HepG2 (cell line): Measurements from ENCODE around the gene CAMTA1. TPM values are rescaled to one million over a fixed set of nuclear protein-coding genes. Genes with fewer than 3 reads are reported as not detected.

Source experiments
- ATAC-seq: fragments of 200-7000 bp; cut with Tn5 transposase; 3 replicates; pipeline ENCODE4 v1.9.1; 2020; ENCODE audit warnings: mild to moderate bottlenecking, moderate library complexity
- BruUV-seq: library from RNA; stranded (reverse); fragments of 400-500 nt; replicated peaks from 2 replicates; lab custom pipeline; 2021; lab: Mats Ljungman, UMichigan
- CTCF ChIA-PET: fragments of 300-600 bp; formaldehyde crosslinking; extraction: SDS; loops from one replicate; lab custom pipeline; 2021; ENCODE audit warnings: low total read pairs, inconsistent platforms, low intra/inter-chr PET ratio; lab: Yijun Ruan, JAX
- POLR2A ChIA-PET: fragments of 350-600 bp; sonication (Branson Sonifier 250); formaldehyde crosslinking; loops from one replicate; lab custom pipeline; 2020; ENCODE audit warnings: antibody characterized with exemption, inconsistent platforms; lab: Yijun Ruan, JAX
- DNase-seq: peaks from one replicate; pipeline ENCODE4 v3.0.0-alpha.2; 2015; ENCODE audit warnings: low spot score
- FAIRE-seq: peaks from 3 replicates; lab custom pipeline; 2011; peaks lifted over from hg19 to GRCh38; lab: Jason Lieb, UNC
- H2AFZ ChIP-seq: one replicate; pipeline ENCODE4 v1.6.1; 2011; ENCODE audit warnings: low read length, inconsistent platforms
- H3K27ac ChIP-seq: fragments of 300-600 bp; 3 replicates; pipeline ENCODE4 v1.8.0; 2011; ENCODE audit warnings: mixed run types, mild to moderate bottlenecking, mixed read lengths, low read length, inconsistent platforms; ENCODE audit not compliant: insufficient read depth; ENCODE audit errors: extremely low read length
- H3K27me3 ChIP-seq, 2 experiments: fragments of 200-600 bp in 1 of 2; 2 replicates in 1 of 2; 3 replicates in 1 of 2; pipeline versions ENCODE4 v1.6.0 to v1.8.0; 2011; ENCODE audit warnings: low read length in 2 of 2, mild to moderate bottlenecking in 2 of 2, moderate library complexity in 2 of 2, inconsistent platforms in 1 of 2; ENCODE audit not compliant: insufficient read depth in 2 of 2, control insufficient read depth in 1 of 2
- H3K36me3 ChIP-seq, 2 experiments: fragments of 200-600 bp in 1 of 2; replicated peaks in 1 of 2; 2 replicates in 1 of 2; 3 replicates in 1 of 2; pipeline versions ENCODE4 v1.5.1 to v1.8.0; 2011; ENCODE audit warnings: low read length in 2 of 2, inconsistent platforms in 1 of 2; ENCODE audit not compliant: insufficient read depth in 2 of 2, control insufficient read depth in 1 of 2
- H3K4me1 ChIP-seq: 2 replicates; pipeline ENCODE4 v1.5.1; 2012; ENCODE audit warnings: low read length, inconsistent platforms; ENCODE audit not compliant: insufficient read depth
- H3K4me2 ChIP-seq: 2 replicates; pipeline ENCODE4 v1.6.0; 2011; ENCODE audit warnings: low read depth, low read length, inconsistent platforms
- H3K4me3 ChIP-seq, 3 experiments: fragments of 200-600 bp in 1 of 3; sonication (generic), shearing (Covaris generic) in 1 of 3; replicated peaks in 1 of 3; 2 replicates each; pipeline ENCODE4 v1.5.1; 2011 to 2016; ENCODE audit warnings: low read length in 3 of 3, inconsistent platforms in 2 of 3, low read depth in 2 of 3, mild to moderate bottlenecking in 2 of 3, control low read depth in 1 of 3, mixed read lengths in 1 of 3; ENCODE audit not compliant: insufficient read depth in 1 of 3
- H3K79me2 ChIP-seq: one replicate; pipeline ENCODE4 v1.6.1; 2011; ENCODE audit warnings: low read length, inconsistent platforms; ENCODE audit not compliant: insufficient read depth
- H3K9ac ChIP-seq: 2 replicates; pipeline ENCODE4 v1.6.0; 2011; ENCODE audit warnings: mild to moderate bottlenecking, low read depth, low read length, inconsistent platforms; ENCODE audit not compliant: insufficient read depth
- H3K9me3 ChIP-seq: 2 replicates; pipeline ENCODE4 v1.5.1; 2012; ENCODE audit warnings: mild to moderate bottlenecking, low read length
- H4K20me1 ChIP-seq: 2 replicates; pipeline ENCODE4 v1.6.0; 2011; ENCODE audit warnings: inconsistent platforms, mild to moderate bottlenecking, low read length, moderate library complexity; ENCODE audit not compliant: insufficient read depth
- CBX1 ChIP-seq: IDR thresholded peaks from one replicate; pipeline ENCODE4 v1.6.1; 2016; ENCODE audit warnings: antibody characterized with exemption, low read depth
- ELF3 ChIP-seq: IDR thresholded peaks from 2 replicates; pipeline ENCODE4 v1.6.1; 2016; ENCODE audit warnings: missing genetic modification reagents, missing compliant biosample characterization
- ETV5 ChIP-seq: IDR thresholded peaks from 2 replicates; pipeline ENCODE4 v1.6.1; 2018; ENCODE audit warnings: missing biosample characterization, missing genetic modification reagents, inconsistent platforms, borderline replicate concordance
- GABPA ChIP-seq, 2 experiments: IDR thresholded peaks; 2 replicates each; pipeline ENCODE4 v1.6.1; 2011 to 2016; ENCODE audit warnings: low read depth in 2 of 2, low read length in 1 of 2, missing biosample characterization in 1 of 2, missing genetic modification characterization in 1 of 2
- GABPB1 ChIP-seq: IDR thresholded peaks from 2 replicates; pipeline ENCODE4 v1.6.1; 2016; ENCODE audit warnings: mild to moderate bottlenecking, missing genetic modification reagents, moderate library complexity, missing compliant biosample characterization
- GATAD1 ChIP-seq: IDR thresholded peaks from 2 replicates; pipeline ENCODE4 v1.6.1; 2016; ENCODE audit warnings: missing genetic modification reagents, missing compliant biosample characterization
- HDAC2 ChIP-seq: sonication (generic); formaldehyde crosslinking; IDR thresholded peaks from 2 replicates; pipeline ENCODE4 v1.4.0; 2020; ENCODE audit warnings: missing genetic modification reagents
- RNF219 ChIP-seq: sonication (generic); formaldehyde crosslinking; IDR thresholded peaks from 2 replicates; pipeline ENCODE4 v1.5.0; 2020; ENCODE audit warnings: mild to moderate bottlenecking, missing genetic modification reagents
- SALL1 ChIP-seq: sonication (generic); formaldehyde crosslinking; IDR thresholded peaks from 2 replicates; pipeline ENCODE4 v1.8.0; 2022; ENCODE audit warnings: mild to moderate bottlenecking, missing genetic modification reagents
- SSRP1 ChIP-seq: IDR thresholded peaks from 2 replicates; pipeline ENCODE4 v1.6.1; 2016; ENCODE audit warnings: control low read depth
- ZFY ChIP-seq: sonication (generic); formaldehyde crosslinking; IDR thresholded peaks from 2 replicates; pipeline ENCODE4 v1.4.0; 2020; ENCODE audit warnings: missing genetic modification reagents
- ZNF232 ChIP-seq: sonication (generic); formaldehyde crosslinking; IDR thresholded peaks from 2 replicates; pipeline ENCODE4 v1.4.0; 2020; ENCODE audit warnings: missing genetic modification reagents, borderline replicate concordance
- ZNF251 ChIP-seq: sonication (generic); formaldehyde crosslinking; IDR thresholded peaks from 2 replicates; pipeline ENCODE4 v1.9.0; 2021; ENCODE audit warnings: mild to moderate bottlenecking, missing genetic modification reagents
- ZNF263 ChIP-seq: sonication (generic); formaldehyde crosslinking; IDR thresholded peaks from 2 replicates; pipeline ENCODE4 v1.4.0; 2020; ENCODE audit warnings: missing genetic modification reagents
- ZNF354B ChIP-seq: sonication (generic); formaldehyde crosslinking; IDR thresholded peaks from 2 replicates; pipeline ENCODE4 v1.8.0; 2022; ENCODE audit warnings: mild to moderate bottlenecking, missing genetic modification reagents
- WGBS: methylation state at CpG from one replicate; pipeline ENCODE4 v1.1.6; 2017; ENCODE audit warnings: low lambda C conversion rate; 5-methylcytosine and 5-hydroxymethylcytosine counted together
- in situ Hi-C: cut with HindIII; loops from 2 replicates; pipeline ENCODE4 v1.10.0; 2017; ENCODE audit warnings: low pct_unique_long_range_greater_than_20kb; ENCODE audit not compliant: extremely low pct_ligation_motif_present
- intact Hi-C: fragments of 100-400 bp; cut with micrococcal nuclease; formaldehyde crosslinking; loops from one replicate; pipeline ENCODE4 v1.10.0; 2022; ENCODE audit not compliant: unreplicated experiment
- polyA plus RNA-seq, 8 experiments: library from polyadenylated mRNA; depleted of rRNA in 3 of 8; stranded (reverse) in 7 of 8; unstranded in 1 of 8; fragments of >200 nt; fragmentation: Illumina TruSeq in 4 of 8; extraction: Trizol in 4 of 8; gene quantifications; 2 replicates each; pipeline versions ENCODE4 v1.2.1 to v1.2.3, GENCODE V29; 2011 to 2016; ENCODE audit warnings: low read depth in 4 of 8, missing spikeins in 1 of 8, mixed read lengths in 1 of 8; ENCODE audit not compliant: insufficient read depth in 1 of 8
- total RNA-seq, 5 experiments: library from RNA; depleted of rRNA; stranded (reverse); fragments of >200 nt; fragmentation: Illumina TruSeq; extraction: Trizol; gene quantifications; 2 replicates each; pipeline ENCODE4 v1.2.3, GENCODE V29; 2016; ENCODE audit warnings: low read depth in 1 of 5

Gene CAMTA1
- total and polyA plus RNA-seq, 2 of the 13 experiments (the other 11 are each of a cell fraction or from before 2014, with no cell fraction given) = 25.0 to 36.4 TPM

GRCh38 chr1:7551442-7551841 lies 766.2 kb downstream of the CAMTA1 start:
- H3K36me3 ChIP-seq = no peaks in the 10 kb centered on the region
- H4K20me1 ChIP-seq = no peaks in the 10 kb centered on the region
- no TSS peak for BruUV-seq
- 25% methylated on average over 7 of the region's 8 CpGs for WGBS
- TF ChIP-seq GABPA (IDR thresholded peaks at IDR 0.05; ENCODE audit: low read depth, low read length) = no peak
- peak; percentile 51 for TF ChIP-seq GABPA (CRISPR knock-in tag; IDR thresholded peaks at IDR 0.05; ENCODE audit: low read depth)
- TF ChIP-seq SSRP1 = no peak
- TF ChIP-seq, all 625 proteins: peak for 1
- DNase-seq = no peak
- ATAC-seq = no peak; the same call in 2 of the 3 replicates
- no peak for FAIRE-seq
- H3K27ac ChIP-seq = no peak overlapping the region
- no peaks in the 10 kb centered on the region for H3K79me2 ChIP-seq
- no peak overlapping the region for H3K4me3 ChIP-seq
- H3K9ac ChIP-seq = no peak overlapping the region
- H3K4me2 ChIP-seq = no peak overlapping the region
- in situ Hi-C loops = no loop called here
- CTCF ChIA-PET = no interaction called here
- peaks cover 24% of the 10 kb centered on the region for H3K4me1 ChIP-seq
- POLR2A ChIA-PET = no interaction called here
- H2AFZ ChIP-seq = no peak overlapping the region
- intact Hi-C loops = no loop called here
- peaks cover under 1 to 18% of the 10 kb centered on the region in 2 experiments; a peak in 1 of 5 replicates for H3K27me3 ChIP-seq
- no peaks in the 10 kb centered on the region for H3K9me3 ChIP-seq

- Histone ChIP-seq H3K4me2 (peak overlapping the region; percentile 36; the same call in 1 of the 2 replicates), H2AFZ (no peak overlapping the region), H3K9ac (no peak overlapping the region), H3K4me3 (peak overlapping the region in 1 of 3 experiments; percentile 35; a peak in 2 of 6 replicates), H4K20me1 (no peaks in the 10 kb centered on the region), H3K36me3 (no peaks in the 10 kb centered on the region), H3K27me3 (peaks cover 2 to 20% of the 10 kb centered on the region in 2 experiments; a peak in 1 of 5 replicates), H3K27ac (no peak overlapping the region), H3K9me3 (no peaks in the 10 kb centered on the region), H3K4me1 (peaks cover 24% of the 10 kb centered on the region), H3K79me2 (no peaks in the 10 kb centered on the region)
- intact Hi-C loops = no loop called here
- CTCF ChIA-PET = no interaction called here
- DNase-seq (no peak), ATAC-seq (peak; percentile 81), FAIRE-seq (no peak)
- POLR2A ChIA-PET = no interaction called here
- 0% methylated on average over 3 of the region's 9 CpGs for WGBS
- no TSS peak for BruUV-seq
- in situ Hi-C loops = no loop called here
- TF ChIP-seq ELF3 (0 out of 2 replicates have a peak, but pooled peaks have one; percentile 20), GABPB1 (CRISPR knock-in tag) (peak; percentile 26; the same call in 1 of the 2 replicates), ZNF354B (CRISPR knock-in tag) (no peak), GATAD1 (no peak), ETV5 (CRISPR knock-in tag) (peak; percentile 43; the same call in 1 of the 2 replicates), SALL1 (CRISPR knock-in tag) (0 out of 2 replicates have a peak, but pooled peaks have one; percentile 9), ZNF263 (CRISPR knock-in tag) (peak; percentile 73), ZFY (CRISPR knock-in tag) (peak; percentile 26; the same call in 1 of the 2 replicates), CBX1 (no peak), RNF219 (no peak), ZNF251 (0 out of 2 replicates have a peak, but pooled peaks have one; percentile 31), ZNF232 (no peak), HDAC2 (CRISPR knock-in tag) (peak; percentile 17; the same call in 1 of the 2 replicates)
Measured at GRCh38 chr1:7552402-7552801, 767.1 kb downstream of the CAMTA1 start.
